SKM-1 treated with dmso at 0.1 percent for 144 hours (cell line): ENCODE data around the gene NFAM1.

ENCODE experiments used
- DNase-seq: peaks from one replicate; lab custom pipeline; 2025; ENCODE audit not compliant: unreplicated experiment; lab: John Stamatoyannopoulos, UW

The NFAM1 gene

GRCh38 chr22:42361523-42361922 lies 70.7 kb downstream of the NFAM1 start:
- DNase-seq: no peak

GRCh38 chr22:42360348-42360747 lies 71.9 kb downstream of the NFAM1 start:
- DNase-seq: no peak

GRCh38 chr22:42358643-42359558 lies 73.3 kb downstream of the NFAM1 start:
- DNase-seq: no peak

GRCh38 chr22:42357634-42358296 lies 74.4 kb downstream of the NFAM1 start:
- DNase-seq: no peak

GRCh38 chr22:42357221-42357620 lies 75.0 kb downstream of the NFAM1 start:
- no peak for DNase-seq

- DNase-seq: no peak
These were observed 75.7 kb downstream of the NFAM1 start for GRCh38 chr22:42356533-42356932.

GRCh38 chr22:42353883-42354727 lies 78.1 kb downstream of the NFAM1 start:
- DNase-seq: no peak

GRCh38 chr22:42350373-42350772 lies 81.8 kb downstream of the NFAM1 start:
- no peak for DNase-seq

- no peak for DNase-seq
These were observed 84.8 kb downstream of the NFAM1 start for GRCh38 chr22:42347281-42347824.

GRCh38 chr22:42346722-42347121 lies 85.5 kb downstream of the NFAM1 start:
- no peak for DNase-seq

GRCh38 chr22:42345458-42345857 lies 86.7 kb downstream of the NFAM1 start:
- no peak for DNase-seq

- no peak for DNase-seq
These were observed 87.8 kb downstream of the NFAM1 start for GRCh38 chr22:42344361-42344905.

GRCh38 chr22:42343531-42344081 lies 88.6 kb downstream of the NFAM1 start:
- DNase-seq: no peak

- DNase-seq: no peak
These were observed 89.1 kb downstream of the NFAM1 start for GRCh38 chr22:42343121-42343454.

GRCh38 chr22:42342426-42343120 lies 89.6 kb downstream of the NFAM1 start:
- no peak for DNase-seq

GRCh38 chr22:42341779-42342178 lies 90.4 kb downstream of the NFAM1 start:
- no peak for DNase-seq

GRCh38 chr22:42340829-42341383 lies 91.3 kb downstream of the NFAM1 start:
- DNase-seq: no peak

GRCh38 chr22:42340150-42340549 lies 92.1 kb downstream of the NFAM1 start:
- no peak for DNase-seq

- no peak for DNase-seq
These were observed 93.7 kb downstream of the NFAM1 start for GRCh38 chr22:42338479-42338878.

- no peak for DNase-seq
These were observed 94.8 kb downstream of the NFAM1 start for GRCh38 chr22:42337356-42337755.
